K562 (cell line): Measurements from ENCODE around the gene PNPLA8. TPM values are rescaled to one million over a fixed set of nuclear protein-coding genes. Genes with fewer than 3 reads are reported as not detected.

Experiments used
- ATAC-seq: fragments of 200-7000 bp; cut with Tn5 transposase; 3 replicates; pipeline ENCODE4 v1.9.1; 2020; ENCODE audit warnings: moderate library complexity
- BruUV-seq: library from RNA; stranded (reverse); fragments of 400-500 nt; replicated peaks from 2 replicates; lab custom pipeline; 2021; lab: Mats Ljungman, UMichigan
- CTCF ChIA-PET: fragments of 300-600 bp; formaldehyde crosslinking; extraction: SDS; loops from one replicate; lab custom pipeline; 2021; ENCODE audit warnings: low intra/inter-chr PET ratio; lab: Yijun Ruan, JAX
- POLR2A ChIA-PET: fragments of 300-600, 350-650 bp; sonication (Branson Sonifier 250); formaldehyde crosslinking; extraction: SDS; loops from one replicate; lab custom pipeline; 2021; ENCODE audit warnings: antibody characterized with exemption, inconsistent platforms; lab: Yijun Ruan, JAX
- DNase-seq, 4 experiments: peaks; one replicate each; pipeline versions ENCODE4 v3.0.0 to v3.0.0-alpha.2; 2011 to 2018; ENCODE audit warnings: low spot score in 3 of 4, mixed read lengths in 3 of 4; ENCODE audit errors: extremely low read depth in 1 of 4
- FAIRE-seq: peaks from 2 replicates; lab custom pipeline; 2011; peaks lifted over from hg19 to GRCh38; lab: Jason Lieb, UNC
- H2AFZ ChIP-seq: 2 replicates; pipeline ENCODE4 v1.6.0; 2011; ENCODE audit warnings: low read depth, low read length, control low read depth, inconsistent platforms
- H3K27ac ChIP-seq: fragments of 200-600 bp; 3 replicates; pipeline ENCODE4 v1.8.0; 2011; ENCODE audit warnings: low read depth, mild to moderate bottlenecking, control low read depth, inconsistent platforms, low read length, moderate library complexity, mixed read lengths; ENCODE audit errors: extremely low read depth
- H3K27me3 ChIP-seq, 2 experiments: fragments of 300-600 bp in 1 of 2; 2 replicates in 1 of 2; 3 replicates in 1 of 2; pipeline versions ENCODE4 v1.6.0 to v1.8.0; 2011; ENCODE audit warnings: inconsistent platforms in 2 of 2, low read length in 2 of 2, mild to moderate bottlenecking in 1 of 2, mixed read lengths in 1 of 2, moderate library complexity in 1 of 2; ENCODE audit not compliant: control insufficient read depth in 2 of 2, insufficient read depth in 2 of 2
- H3K36me3 ChIP-seq: fragments of 300-600 bp; 3 replicates; pipeline ENCODE4 v1.8.0; 2011; ENCODE audit warnings: mild to moderate bottlenecking, low read length, inconsistent platforms; ENCODE audit not compliant: control insufficient read depth, insufficient read depth
- H3K4me1 ChIP-seq, 2 experiments: fragments of 200-600 bp in 1 of 2; replicated peaks in 1 of 2; 2 replicates in 1 of 2; 3 replicates in 1 of 2; pipeline versions ENCODE4 v1.5.1 to v1.8.0; 2011; ENCODE audit warnings: inconsistent platforms in 2 of 2, low read length in 2 of 2, mild to moderate bottlenecking in 1 of 2, mixed read lengths in 1 of 2, moderate library complexity in 1 of 2; ENCODE audit not compliant: control insufficient read depth in 2 of 2, insufficient read depth in 2 of 2
- H3K4me2 ChIP-seq: 2 replicates; pipeline ENCODE4 v1.6.1; 2011; ENCODE audit warnings: low read length, control low read depth, inconsistent platforms, mixed read lengths; ENCODE audit not compliant: insufficient read depth
- H3K4me3 ChIP-seq: fragments of 200-600 bp; sonication (generic), shearing (Covaris generic); 2 replicates; pipeline ENCODE4 v1.5.1; 2016; ENCODE audit warnings: control low read depth, inconsistent platforms
- H3K79me2 ChIP-seq: fragments of 200-600 bp; 3 replicates; pipeline ENCODE4 v1.8.0; 2011; ENCODE audit warnings: low read length, inconsistent platforms; ENCODE audit not compliant: control insufficient read depth, insufficient read depth
- H3K9ac ChIP-seq, 2 experiments: 2 replicates each; pipeline versions ENCODE4 v1.6.0 to v1.6.1; 2011; ENCODE audit warnings: low read depth in 2 of 2, low read length in 2 of 2, control low read depth in 1 of 2, inconsistent platforms in 1 of 2, mild to moderate bottlenecking in 1 of 2, mixed read lengths in 1 of 2; ENCODE audit not compliant: insufficient read depth in 1 of 2
- H3K9me1 ChIP-seq: one replicate; pipeline ENCODE4 v1.6.0; 2011; ENCODE audit warnings: inconsistent platforms, mild to moderate bottlenecking, low read length, moderate library complexity; ENCODE audit not compliant: control insufficient read depth, insufficient read depth
- H3K9me3 ChIP-seq: replicated peaks from 2 replicates; pipeline ENCODE4 v1.5.1; 2011; ENCODE audit warnings: low read depth, low read length, inconsistent platforms; ENCODE audit not compliant: control insufficient read depth, insufficient read depth
- H4K20me1 ChIP-seq: replicated peaks from 2 replicates; pipeline ENCODE4 v1.6.1; 2011; ENCODE audit warnings: low read length, inconsistent platforms, mixed read lengths; ENCODE audit not compliant: control insufficient read depth, insufficient read depth
- CSDE1 ChIP-seq, 2 experiments: fragments of 450-650 bp; IDR thresholded peaks; 2 replicates each; pipeline ENCODE4 v1.6.1; 2016; ENCODE audit warnings: mild to moderate bottlenecking in 1 of 2
- HNRNPK ChIP-seq: fragments of 200-400 bp; formaldehyde crosslinking; IDR thresholded peaks from one replicate; pipeline ENCODE4 v1.6.1; 2018; ENCODE audit warnings: mild to moderate bottlenecking, low read depth, low read length; ENCODE audit not compliant: poor library complexity, severe bottlenecking
- MEIS2 ChIP-seq: fragments of 450-650 bp; IDR thresholded peaks from 2 replicates; pipeline ENCODE4 v1.6.1; 2014; ENCODE audit warnings: mild to moderate bottlenecking; ENCODE audit not compliant: partially characterized antibody
- PBX2 ChIP-seq, 2 experiments: IDR thresholded peaks in 1 of 2; conservative IDR thresholded peaks in 1 of 2; 2 replicates each; pipeline ENCODE4 v1.6.1; 2016; ENCODE audit warnings: low read depth in 2 of 2, mild to moderate bottlenecking in 1 of 2, missing compliant biosample characterization in 1 of 2, missing genetic modification characterization in 1 of 2, moderate library complexity in 1 of 2
- PKNOX1 ChIP-seq: fragments of 450-650 bp; IDR thresholded peaks from 2 replicates; pipeline ENCODE4 v1.6.1; 2016
- RFX1 ChIP-seq: fragments of 450-650 bp; IDR thresholded peaks from 2 replicates; pipeline ENCODE4 v1.6.1; 2016; ENCODE audit warnings: mild to moderate bottlenecking, moderate library complexity
- ZBTB9 ChIP-seq: fragments of 450-650 bp; formaldehyde crosslinking; IDR thresholded peaks from 2 replicates; pipeline ENCODE4 v1.4.0; 2020; ENCODE audit warnings: mild to moderate bottlenecking, moderate library complexity
- WGBS: fragments of 100-300 bp; shearing (Covaris generic); methylation state at CpG from one replicate; pipeline ENCODE4 v1.1.6; 2016; ENCODE audit warnings: low coverage, mixed read lengths; ENCODE audit not compliant: insufficient coverage; ENCODE audit errors: missing lambda C conversion rate; 5-methylcytosine and 5-hydroxymethylcytosine counted together
- in situ Hi-C: fragments of 300-500 bp; cut with MboI; formaldehyde crosslinking; loops from 4 replicates; pipeline ENCODE4 v1.15.0; 2018; ENCODE audit warnings: inconsistent platforms, mixed read lengths
- intact Hi-C: fragments of 100-400 bp; cut with micrococcal nuclease; formaldehyde crosslinking; loops from 2 replicates; pipeline ENCODE4 v1.14.2; 2022
- polyA plus RNA-seq, 8 experiments: library from polyadenylated mRNA; depleted of rRNA in 4 of 8; stranded (reverse) in 5 of 8; unstranded in 3 of 8; fragments of >200 nt; fragmentation: Nextera tagmentation in 2 of 8; fragmentation: Illumina TruSeq in 1 of 8; extraction: Ambion mirVana in 2 of 8; extraction: Trizol in 1 of 8; gene quantifications; 2 replicates each; pipeline versions ENCODE4 v1.2.1 to v1.2.3, GENCODE V29; 2011 to 2014; ENCODE audit warnings: inconsistent platforms in 1 of 8, missing spikeins in 1 of 8
- total RNA-seq, 7 experiments: library from RNA; depleted of rRNA in 6 of 7; stranded (reverse); fragments of >200 nt in 6 of 7; fragmentation: Illumina TruSeq in 2 of 7; extraction: Trizol in 2 of 7; gene quantifications; 2 replicates each; pipeline versions ENCODE4 v1.2.1 to v1.2.3, GENCODE V29; 2011 to 2021; ENCODE audit warnings: low replicate concordance in 1 of 7
- TF ChIP-seq, protein P1 (sequence below): fragments of 450-650 bp; IDR thresholded peaks from one replicate; pipeline ENCODE4 v1.6.1; 2018; ENCODE audit warnings: mild to moderate bottlenecking, moderate library complexity; ENCODE audit not compliant: partially characterized antibody

PNPLA8 gene
- total and polyA plus RNA-seq, 9 of the 15 experiments (the other 6 are each of a cell fraction or from before 2014, with no cell fraction given), result 12.8 to 27.6 (median 16.3) TPM

DNA sequence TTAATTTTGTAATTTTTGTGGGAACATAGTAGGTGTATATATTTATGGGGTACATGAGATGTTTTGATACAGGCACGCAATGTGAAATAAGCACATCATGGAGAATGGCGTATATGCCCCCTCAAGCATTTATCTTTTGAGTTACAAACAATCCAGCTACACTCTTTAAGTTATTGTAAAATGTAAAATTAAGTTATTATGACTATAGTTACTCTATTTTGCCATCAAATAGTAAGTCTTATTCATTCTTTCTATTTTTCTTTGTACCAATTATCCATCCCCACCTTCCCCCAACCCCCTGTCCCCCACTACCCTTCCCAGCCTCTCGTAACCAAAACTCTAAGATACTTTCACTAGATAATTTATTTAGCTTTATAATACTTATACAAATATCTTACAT, 7.8 kb upstream of the PNPLA8 start:
- in situ Hi-C loops (no loop called here), intact Hi-C loops (no loop called here)
- POLR2A ChIA-PET, result no interaction called here
- no peak for ATAC-seq
- H3K4me3 ChIP-seq, result no peak overlapping the region
- no peak overlapping the region for H3K4me2 ChIP-seq
- H3K9ac ChIP-seq, result no peak overlapping the region
- no TSS peak for BruUV-seq
- no peaks in the 10 kb centered on the region for H3K9me1 ChIP-seq
- WGBS, result 95% methylated on average over 3 of the region's 3 CpGs
- no peaks in the 10 kb centered on the region for H3K9me3 ChIP-seq
- H3K27ac ChIP-seq, result no peak overlapping the region
- DNase-seq, result no peak
- H3K27me3 ChIP-seq, result no peaks in the 10 kb centered on the region
- H4K20me1 ChIP-seq, result no peaks in the 10 kb centered on the region
- TF ChIP-seq, protein P1, sequence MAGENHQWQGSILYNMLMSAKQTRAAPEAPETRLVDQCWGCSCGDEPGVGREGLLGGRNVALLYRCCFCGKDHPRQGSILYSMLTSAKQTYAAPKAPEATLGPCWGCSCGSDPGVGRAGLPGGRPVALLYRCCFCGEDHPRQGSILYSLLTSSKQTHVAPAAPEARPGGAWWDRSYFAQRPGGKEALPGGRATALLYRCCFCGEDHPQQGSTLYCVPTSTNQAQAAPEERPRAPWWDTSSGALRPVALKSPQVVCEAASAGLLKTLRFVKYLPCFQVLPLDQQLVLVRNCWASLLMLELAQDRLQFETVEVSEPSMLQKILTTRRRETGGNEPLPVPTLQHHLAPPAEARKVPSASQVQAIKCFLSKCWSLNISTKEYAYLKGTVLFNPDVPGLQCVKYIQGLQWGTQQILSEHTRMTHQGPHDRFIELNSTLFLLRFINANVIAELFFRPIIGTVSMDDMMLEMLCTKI, result no peak
- peak; percentile 86 for TF ChIP-seq HNRNPK
- FAIRE-seq, result no peak
- CTCF ChIA-PET, result no interaction called here
- no peak overlapping the region for H2AFZ ChIP-seq
- H3K4me1 ChIP-seq, result peaks cover 6 to 29% of the 10 kb centered on the region in 2 experiments
- H3K36me3 ChIP-seq, result no peaks in the 10 kb centered on the region
- H3K79me2 ChIP-seq, result no peaks in the 10 kb centered on the region

DNA sequence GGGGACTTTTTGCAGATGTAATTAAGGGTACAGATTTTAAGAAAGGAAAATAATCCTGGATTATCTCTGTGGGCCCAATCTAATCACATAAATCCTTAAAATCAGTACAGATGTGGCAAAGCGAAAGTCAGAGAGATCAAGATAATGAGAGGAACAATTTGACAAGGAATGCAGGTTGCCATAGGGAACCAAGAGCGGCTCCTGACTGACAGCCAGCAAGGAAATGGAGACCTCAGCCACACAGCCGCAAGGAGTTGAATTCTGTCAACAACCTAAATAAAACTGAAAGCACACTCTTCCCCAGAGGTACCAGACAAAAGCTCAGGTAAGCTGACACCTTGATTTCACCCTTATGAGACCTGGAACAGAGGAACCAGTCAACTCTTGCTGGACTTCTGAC, 3.4 kb upstream of the PNPLA8 start:
- H3K27ac ChIP-seq, result no peak overlapping the region
- in situ Hi-C loops, result no loop called here

More for the DNA sequence above, 3.4 kb upstream of the PNPLA8 start:
- H3K27me3 ChIP-seq, result no peaks in the 10 kb centered on the region
- no TSS peak for BruUV-seq
- H3K4me1 ChIP-seq, result peaks cover 10 to 15% of the 10 kb centered on the region in 2 experiments; a peak in 3 of 5 replicates
- ChIA-PET POLR2A (interaction anchor here (0.7 kb wide), 1 partner anchor 101 kb away, joined by 3 read pairs; no protein-coding TSS in a partner anchor), CTCF (no interaction called here)
- H3K4me3 ChIP-seq, result no peak overlapping the region
- H4K20me1 ChIP-seq, result peaks cover 6% of the 10 kb centered on the region; the same call in 1 of the 2 replicates
- H3K4me2 ChIP-seq, result no peak overlapping the region
- H3K36me3 ChIP-seq, result no peaks in the 10 kb centered on the region
- no peaks in the 10 kb centered on the region for H3K9me1 ChIP-seq
- intact Hi-C loops, result no loop called here
- no peaks in the 10 kb centered on the region for H3K9me3 ChIP-seq
- peak overlapping the region; percentile 51 for H2AFZ ChIP-seq
- no peak for FAIRE-seq
- H3K9ac ChIP-seq, result no peak overlapping the region
- peaks cover 12% of the 10 kb centered on the region for H3K79me2 ChIP-seq
- DNase-seq, result no peak
- peak; percentile 18 for TF ChIP-seq MEIS2
- TF ChIP-seq PKNOX1, result peak; percentile 88
- TF ChIP-seq ZBTB9, result no peak
- no peak for TF ChIP-seq CSDE1 (IDR thresholded peaks at IDR 0.05)
- no peak for TF ChIP-seq PBX2 (CRISPR knock-in tag; IDR thresholded peaks at IDR 0.05; ENCODE audit: low read depth)
- peak; percentile 72 for TF ChIP-seq PBX2 (tag; conservative IDR thresholded peaks at IDR 0.05; ENCODE audit: low read depth)
- TF ChIP-seq RFX1, result peak; percentile 62
- 70% methylated on average over 3 of the region's 3 CpGs for WGBS
- no peak for ATAC-seq
